DND-41 (cell line): ENCODE measurements around the gene KCNA10.

Experiments used
- ATAC-seq: fragments of 200-7000 bp; cut with Tn5 transposase; 3 replicates; pipeline ENCODE4 v1.9.1; 2021; ENCODE audit warnings: low read depth; ENCODE audit not compliant: insufficient read depth
- DNase-seq: peaks from one replicate; pipeline ENCODE4 v3.0.0-alpha.2; 2020
- H2AFZ ChIP-seq: 2 replicates; pipeline ENCODE4 v1.6.0; 2012; ENCODE audit warnings: low read depth, low read length
- H3K27ac ChIP-seq: 2 replicates; pipeline ENCODE4 v1.5.1; 2012; ENCODE audit warnings: low read length, inconsistent platforms
- H3K27me3 ChIP-seq: fragments of 200-600 bp; sonication (generic); 2 replicates; pipeline ENCODE4 v1.6.0; 2012; ENCODE audit warnings: low read length, mild to moderate bottlenecking, inconsistent platforms; ENCODE audit not compliant: insufficient read depth, poor library complexity
- H3K36me3 ChIP-seq: 2 replicates; pipeline ENCODE4 v1.5.1; 2012; ENCODE audit warnings: low read length, inconsistent platforms; ENCODE audit not compliant: insufficient read depth
- H3K4me1 ChIP-seq: 2 replicates; pipeline ENCODE4 v1.5.1; 2012; ENCODE audit warnings: mild to moderate bottlenecking, low read length; ENCODE audit not compliant: insufficient read depth
- H3K4me2 ChIP-seq: 2 replicates; pipeline ENCODE4 v1.6.0; 2012; ENCODE audit warnings: mild to moderate bottlenecking, moderate library complexity, low read length, inconsistent platforms; ENCODE audit not compliant: insufficient read depth
- H3K4me3 ChIP-seq, 2 experiments: fragments of 200-600 bp in 1 of 2; shearing (Covaris generic) in 1 of 2; 2 replicates each; pipeline ENCODE4 v1.5.1; 2012 to 2016; ENCODE audit warnings: inconsistent platforms in 2 of 2, low read length in 2 of 2, mild to moderate bottlenecking in 2 of 2, low read depth in 1 of 2, moderate library complexity in 1 of 2
- H3K79me2 ChIP-seq: 2 replicates; pipeline ENCODE4 v1.6.0; 2012; ENCODE audit warnings: low read length, inconsistent platforms; ENCODE audit not compliant: insufficient read depth
- H3K9ac ChIP-seq: 2 replicates; pipeline ENCODE4 v1.6.0; 2012; ENCODE audit warnings: low read depth, mild to moderate bottlenecking, inconsistent platforms, low read length, moderate library complexity
- H3K9me3 ChIP-seq: 2 replicates; pipeline ENCODE4 v1.5.1; 2012; ENCODE audit warnings: low read length, moderate library complexity, mild to moderate bottlenecking, inconsistent platforms; ENCODE audit not compliant: insufficient read depth, severe bottlenecking
- H4K20me1 ChIP-seq: 2 replicates; pipeline ENCODE4 v1.6.0; 2012; ENCODE audit warnings: low read length; ENCODE audit not compliant: insufficient read depth
- EZH2 ChIP-seq: IDR thresholded peaks from 3 replicates; pipeline ENCODE4 v1.6.1; 2012; ENCODE audit warnings: borderline replicate concordance, low read depth, mild to moderate bottlenecking, moderate library complexity, low read length, inconsistent platforms; ENCODE audit not compliant: severe bottlenecking
- TF ChIP-seq, protein P1 (sequence below): IDR thresholded peaks from 2 replicates; pipeline ENCODE4 v1.5.1; 2012; ENCODE audit warnings: borderline replicate concordance, low read length, moderate library complexity, mild to moderate bottlenecking; ENCODE audit not compliant: poor library complexity, severe bottlenecking; ENCODE audit errors: extremely low read depth

Gene KCNA10

DNA sequence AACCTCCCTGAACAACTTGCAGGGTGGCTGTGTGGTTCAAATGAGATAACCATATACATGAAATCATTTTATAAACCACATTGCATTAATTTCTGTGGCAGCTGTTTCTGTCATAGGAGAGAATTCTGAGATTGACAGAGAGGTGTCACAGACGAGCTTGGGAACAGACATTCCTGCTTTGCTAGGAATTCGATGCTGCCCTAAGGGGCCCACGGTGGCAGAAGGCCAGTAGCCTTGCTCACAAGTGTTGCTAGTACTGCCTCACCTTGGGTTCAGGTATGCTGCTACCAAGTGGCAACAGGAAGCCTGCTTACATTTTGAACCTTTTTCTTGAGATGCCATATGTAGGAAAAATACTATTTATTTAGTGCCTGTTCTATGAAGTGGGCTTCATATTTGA is 13.4 kb downstream of the KCNA10 start:
- DNase-seq (no peak), ATAC-seq (no peak)
- Histone ChIP-seq H3K4me1 (no peaks in the 10 kb centered on the region), H3K36me3 (no peaks in the 10 kb centered on the region), H3K4me2 (no peak overlapping the region), H3K9ac (no peak overlapping the region), H2AFZ (no peak overlapping the region), H3K9me3 (no peaks in the 10 kb centered on the region), H3K4me3 (no peak overlapping the region), H3K27ac (no peak overlapping the region), H4K20me1 (no peaks in the 10 kb centered on the region; the same call in 1 of the 2 replicates), H3K79me2 (no peaks in the 10 kb centered on the region), H3K27me3 (peaks cover 7% of the 10 kb centered on the region)
- no peak for TF ChIP-seq EZH2
- TF ChIP-seq, protein P1, sequence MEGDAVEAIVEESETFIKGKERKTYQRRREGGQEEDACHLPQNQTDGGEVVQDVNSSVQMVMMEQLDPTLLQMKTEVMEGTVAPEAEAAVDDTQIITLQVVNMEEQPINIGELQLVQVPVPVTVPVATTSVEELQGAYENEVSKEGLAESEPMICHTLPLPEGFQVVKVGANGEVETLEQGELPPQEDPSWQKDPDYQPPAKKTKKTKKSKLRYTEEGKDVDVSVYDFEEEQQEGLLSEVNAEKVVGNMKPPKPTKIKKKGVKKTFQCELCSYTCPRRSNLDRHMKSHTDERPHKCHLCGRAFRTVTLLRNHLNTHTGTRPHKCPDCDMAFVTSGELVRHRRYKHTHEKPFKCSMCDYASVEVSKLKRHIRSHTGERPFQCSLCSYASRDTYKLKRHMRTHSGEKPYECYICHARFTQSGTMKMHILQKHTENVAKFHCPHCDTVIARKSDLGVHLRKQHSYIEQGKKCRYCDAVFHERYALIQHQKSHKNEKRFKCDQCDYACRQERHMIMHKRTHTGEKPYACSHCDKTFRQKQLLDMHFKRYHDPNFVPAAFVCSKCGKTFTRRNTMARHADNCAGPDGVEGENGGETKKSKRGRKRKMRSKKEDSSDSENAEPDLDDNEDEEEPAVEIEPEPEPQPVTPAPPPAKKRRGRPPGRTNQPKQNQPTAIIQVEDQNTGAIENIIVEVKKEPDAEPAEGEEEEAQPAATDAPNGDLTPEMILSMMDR = no peak

DNA sequence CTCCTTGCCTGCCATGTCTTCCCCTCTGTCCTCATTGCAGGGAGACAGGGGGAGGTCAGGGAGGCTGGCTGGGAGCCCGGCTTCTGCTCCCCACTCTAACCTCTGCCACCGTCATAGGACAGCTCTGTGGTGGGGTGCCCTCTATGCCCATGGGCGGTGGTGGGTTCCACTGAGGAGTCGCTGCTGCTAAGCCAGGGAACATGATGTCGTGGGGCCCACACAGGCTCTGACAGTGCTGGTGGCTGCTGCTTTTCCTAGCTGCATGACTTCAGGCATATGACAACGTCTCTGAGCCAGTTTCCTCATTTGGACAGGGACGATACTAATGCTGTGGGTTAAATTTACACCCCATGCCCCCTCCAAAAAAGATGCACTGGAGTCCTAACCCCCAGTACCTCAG is 14.7 kb downstream of the KCNA10 start:
- DNase-seq (no peak), ATAC-seq (no peak)
- Histone ChIP-seq H3K4me1 (no peaks in the 10 kb centered on the region), H3K27me3 (peaks cover 7% of the 10 kb centered on the region), H3K4me2 (no peak overlapping the region), H4K20me1 (no peaks in the 10 kb centered on the region; the same call in 1 of the 2 replicates), H3K9me3 (no peaks in the 10 kb centered on the region), H3K4me3 (no peak overlapping the region), H3K27ac (no peak overlapping the region), H2AFZ (no peak overlapping the region), H3K36me3 (no peaks in the 10 kb centered on the region), H3K79me2 (no peaks in the 10 kb centered on the region), H3K9ac (no peak overlapping the region)
- TF ChIP-seq EZH2 = no peak

DNA sequence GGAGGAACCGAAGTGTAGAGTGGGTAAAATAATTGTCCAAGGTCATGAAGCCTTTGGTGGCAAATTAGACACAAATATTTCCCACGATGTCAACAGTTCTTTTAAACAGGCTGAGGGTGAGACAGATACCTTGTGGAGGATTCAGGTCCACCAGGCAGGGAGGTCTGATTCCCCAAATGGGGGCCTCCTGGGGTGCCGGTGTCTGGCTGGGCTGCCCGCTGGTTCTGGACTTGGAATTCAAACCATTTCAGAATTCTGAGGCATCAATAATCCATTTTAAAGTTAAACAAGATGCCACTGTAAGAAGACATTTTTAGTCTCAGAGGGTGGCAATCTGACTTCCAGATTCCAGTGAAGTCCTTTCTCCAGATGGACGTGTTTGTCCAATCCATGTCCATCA is 15.5 kb downstream of the KCNA10 start:
- DNase-seq (no peak), ATAC-seq (no peak)
- TF ChIP-seq EZH2 = no peak
- TF ChIP-seq, protein P1 = no peak
- H3K27ac ChIP-seq = no peak overlapping the region
- peaks cover 7% of the 10 kb centered on the region for H3K27me3 ChIP-seq
- no peaks in the 10 kb centered on the region for H3K9me3 ChIP-seq
- H4K20me1 ChIP-seq = no peaks in the 10 kb centered on the region; the same call in 1 of the 2 replicates
- no peak overlapping the region for H3K4me2 ChIP-seq
- H3K36me3 ChIP-seq = no peaks in the 10 kb centered on the region
- no peaks in the 10 kb centered on the region for H3K4me1 ChIP-seq
- no peak overlapping the region for H2AFZ ChIP-seq
- no peak overlapping the region for H3K4me3 ChIP-seq
- no peak overlapping the region for H3K9ac ChIP-seq
- H3K79me2 ChIP-seq = no peaks in the 10 kb centered on the region

DNA sequence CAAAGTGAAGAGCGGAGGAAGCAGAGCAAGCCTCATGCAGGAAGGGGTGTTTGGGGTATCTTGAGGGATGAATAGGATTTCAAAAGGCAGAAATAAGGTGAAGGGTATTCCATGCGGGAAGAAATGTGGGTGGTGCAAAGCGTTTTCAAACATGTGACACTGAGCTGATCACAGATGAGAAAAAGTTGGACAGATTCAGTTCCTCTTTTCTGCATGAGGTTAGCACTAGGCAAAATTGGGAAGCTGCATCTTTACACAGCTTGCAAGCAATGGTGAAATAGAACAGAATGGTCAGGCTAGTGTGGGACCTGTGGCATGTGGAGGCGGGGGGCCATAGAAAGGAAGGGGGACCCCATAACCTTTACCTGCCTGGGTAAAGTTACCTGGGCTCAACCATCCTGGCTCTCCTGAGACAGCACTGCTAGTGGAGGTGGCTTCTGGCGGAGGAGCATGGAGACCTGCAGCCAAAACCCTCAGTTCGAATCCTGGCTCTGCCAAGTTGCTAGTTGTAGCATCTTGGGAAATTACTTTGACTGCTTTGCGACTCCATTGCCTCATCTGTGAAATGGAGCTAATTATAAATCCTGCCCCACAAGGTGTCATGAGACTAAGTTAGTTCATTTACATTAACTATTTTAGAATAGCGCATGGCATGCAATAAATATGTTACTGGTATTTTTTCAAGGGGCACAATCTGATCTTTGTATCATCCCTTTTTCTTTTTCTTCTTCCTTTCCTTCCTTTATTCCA is 16.4 kb downstream of the KCNA10 start:
- Histone ChIP-seq H3K4me3 (no peak overlapping the region), H3K27ac (no peak overlapping the region), H3K4me2 (no peak overlapping the region), H2AFZ (no peak overlapping the region), H4K20me1 (no peaks in the 10 kb centered on the region; the same call in 1 of the 2 replicates), H3K9me3 (no peaks in the 10 kb centered on the region), H3K36me3 (no peaks in the 10 kb centered on the region), H3K79me2 (no peaks in the 10 kb centered on the region), H3K4me1 (no peaks in the 10 kb centered on the region), H3K27me3 (peaks cover 6% of the 10 kb centered on the region), H3K9ac (no peak overlapping the region)
- TF ChIP-seq EZH2 = no peak
- TF ChIP-seq, protein P1 = no peak
- DNase-seq = no peak
- ATAC-seq = no peak
